Measurements from ENCODE around the gene MAP3K4.

MAP3K4 gene

GRCh38 chr6:161088676-161089328 lies 97.2 kb downstream of the MAP3K4 start:
- H3K36me3 ChIP-seq (ENCODE audit: control insufficient read depth, insufficient read depth, low read length), result peaks cover 45% of the 10 kb centered on the region
- H3K9me3 ChIP-seq (ENCODE audit: control insufficient read depth, low read length), result no peaks in the 10 kb centered on the region
- no peak overlapping the region for H3K4me3 ChIP-seq (ENCODE audit: extremely low read depth, insufficient read depth, low read length, poor library complexity, severe bottlenecking)
- no peaks in the 10 kb centered on the region for H3K4me1 ChIP-seq (ENCODE audit: control insufficient read depth, insufficient read depth, low read length, poor library complexity, severe bottlenecking)
- H3K27ac ChIP-seq (ENCODE audit: low read depth, low read length, severe bottlenecking), result no peak overlapping the region
- 94% methylated on average over 2 of the region's 2 CpGs for WGBS, 2 experiments (ENCODE audit: insufficient coverage in 2 of 2)

DNA sequence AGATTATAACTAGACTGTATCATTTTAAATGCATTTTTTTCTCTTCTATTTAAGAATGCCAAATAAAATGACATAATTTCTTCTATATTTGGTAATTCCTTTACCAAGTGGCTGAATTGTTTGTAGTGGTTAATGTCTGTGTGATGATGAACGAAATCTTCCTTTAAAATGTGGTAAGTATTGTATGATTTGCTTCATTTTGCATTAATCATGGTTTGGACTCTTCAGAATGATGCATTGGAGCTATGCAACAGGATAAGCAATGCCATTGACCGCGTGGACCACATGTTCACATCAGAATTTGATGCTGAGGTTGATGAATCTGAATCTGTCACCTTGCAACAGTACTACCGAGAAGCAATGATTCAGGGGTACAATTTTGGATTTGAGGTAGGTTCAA lies 99.6 kb downstream of the MAP3K4 start:
- WGBS, 2 experiments (ENCODE audit: insufficient coverage in 2 of 2), result 93 to 100% methylated on average over 4 of the region's 4 CpGs
- no peaks in the 10 kb centered on the region for H3K9me3 ChIP-seq (ENCODE audit: control insufficient read depth, low read length)
- peaks cover 31% of the 10 kb centered on the region for H3K36me3 ChIP-seq (ENCODE audit: control insufficient read depth, insufficient read depth, low read length)
- H3K4me1 ChIP-seq (ENCODE audit: control insufficient read depth, insufficient read depth, low read length, poor library complexity, severe bottlenecking), result no peaks in the 10 kb centered on the region
- no peak overlapping the region for H3K27ac ChIP-seq (ENCODE audit: low read depth, low read length, severe bottlenecking)
- no peak overlapping the region for H3K4me3 ChIP-seq (ENCODE audit: extremely low read depth, insufficient read depth, low read length, poor library complexity, severe bottlenecking)

DNA sequence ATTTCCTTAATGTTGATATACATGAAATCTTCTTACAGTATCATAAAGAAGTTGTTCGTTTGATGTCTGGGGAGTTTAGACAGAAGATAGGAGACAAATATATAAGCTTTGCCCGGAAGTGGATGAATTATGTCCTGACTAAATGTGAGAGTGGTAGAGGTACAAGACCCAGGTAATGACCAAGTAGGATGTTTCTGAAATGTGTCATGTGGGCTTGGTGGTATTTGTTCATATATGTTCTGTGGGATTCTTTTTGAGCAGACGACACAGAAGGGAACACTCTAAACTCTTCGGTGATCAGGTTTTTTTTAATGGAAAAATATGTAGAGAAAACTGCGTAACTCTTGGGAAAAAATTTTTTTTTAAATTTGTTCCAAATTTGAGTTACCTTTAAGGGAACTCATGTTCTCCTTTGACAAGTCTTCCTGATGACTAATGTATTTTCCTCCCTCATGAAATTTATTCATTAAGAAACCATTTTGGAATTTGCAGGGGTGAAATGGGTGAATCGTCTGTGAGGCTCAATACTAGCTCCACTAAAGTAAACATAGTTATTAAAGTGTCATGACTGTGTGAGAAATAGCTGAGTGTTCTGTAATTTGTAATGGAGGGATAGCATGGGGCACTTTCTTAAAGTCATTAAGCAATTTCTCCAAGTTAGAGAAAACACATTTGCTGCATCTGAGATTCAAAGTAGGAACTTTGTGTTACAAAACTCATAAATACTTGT lies 100.6 kb downstream of the MAP3K4 start:
- no peaks in the 10 kb centered on the region for H3K9me3 ChIP-seq (ENCODE audit: control insufficient read depth, low read length)
- peaks cover 26% of the 10 kb centered on the region for H3K36me3 ChIP-seq (ENCODE audit: control insufficient read depth, insufficient read depth, low read length)
- H3K4me1 ChIP-seq (ENCODE audit: control insufficient read depth, insufficient read depth, low read length, poor library complexity, severe bottlenecking), result no peaks in the 10 kb centered on the region
- no peak overlapping the region for H3K4me3 ChIP-seq (ENCODE audit: extremely low read depth, insufficient read depth, low read length, poor library complexity, severe bottlenecking)
- no peak overlapping the region for H3K27ac ChIP-seq (ENCODE audit: low read depth, low read length, severe bottlenecking)
- WGBS, 2 experiments (ENCODE audit: insufficient coverage in 2 of 2), result 83 to 89% methylated on average over 3 to 5 of the region's 6 CpGs

- Histone ChIP-seq H3K9me3 (ENCODE audit: control insufficient read depth, low read length) (no peaks in the 10 kb centered on the region), H3K36me3 (ENCODE audit: control insufficient read depth, insufficient read depth, low read length) (peaks cover 25% of the 10 kb centered on the region), H3K27ac (ENCODE audit: low read depth, low read length, severe bottlenecking) (no peak overlapping the region), H3K4me1 (ENCODE audit: control insufficient read depth, insufficient read depth, low read length, poor library complexity, severe bottlenecking) (no peaks in the 10 kb centered on the region), H3K4me3 (ENCODE audit: extremely low read depth, insufficient read depth, low read length, poor library complexity, severe bottlenecking) (no peak overlapping the region)
- 95 to 96% methylated on average over 4 to 5 of the region's 5 CpGs for WGBS, 2 experiments (ENCODE audit: insufficient coverage in 2 of 2)
Measured at GRCh38 chr6:161094955-161095354, 103.4 kb downstream of the MAP3K4 start.

- no peak overlapping the region for H3K4me3 ChIP-seq (ENCODE audit: extremely low read depth, insufficient read depth, low read length, poor library complexity, severe bottlenecking)
- H3K4me1 ChIP-seq (ENCODE audit: control insufficient read depth, insufficient read depth, low read length, poor library complexity, severe bottlenecking), result no peaks in the 10 kb centered on the region
- peaks cover 25% of the 10 kb centered on the region for H3K36me3 ChIP-seq (ENCODE audit: control insufficient read depth, insufficient read depth, low read length)
- H3K27ac ChIP-seq (ENCODE audit: low read depth, low read length, severe bottlenecking), result no peak overlapping the region
- H3K9me3 ChIP-seq (ENCODE audit: control insufficient read depth, low read length), result no peaks in the 10 kb centered on the region
Measured at GRCh38 chr6:161095916-161096315, 104.3 kb downstream of the MAP3K4 start.

- Histone ChIP-seq H3K9me3 (ENCODE audit: control insufficient read depth, low read length) (no peaks in the 10 kb centered on the region), H3K36me3 (ENCODE audit: control insufficient read depth, insufficient read depth, low read length) (peaks cover 49% of the 10 kb centered on the region), H3K4me3 (ENCODE audit: extremely low read depth, insufficient read depth, low read length, poor library complexity, severe bottlenecking) (no peak overlapping the region), H3K27ac (ENCODE audit: low read depth, low read length, severe bottlenecking) (no peak overlapping the region), H3K4me1 (ENCODE audit: control insufficient read depth, insufficient read depth, low read length, poor library complexity, severe bottlenecking) (no peaks in the 10 kb centered on the region)
- WGBS, 2 experiments (ENCODE audit: insufficient coverage in 2 of 2), result 92 to 95% methylated on average over 6 to 7 of the region's 8 CpGs
Measured at GRCh38 chr6:161100072-161100471, 108.5 kb downstream of the MAP3K4 start.

- no peak overlapping the region for H3K4me3 ChIP-seq (ENCODE audit: extremely low read depth, insufficient read depth, low read length, poor library complexity, severe bottlenecking)
- H3K27ac ChIP-seq (ENCODE audit: low read depth, low read length, severe bottlenecking), result no peak overlapping the region
- H3K9me3 ChIP-seq (ENCODE audit: control insufficient read depth, low read length), result no peaks in the 10 kb centered on the region
- peaks cover 58% of the 10 kb centered on the region for H3K36me3 ChIP-seq (ENCODE audit: control insufficient read depth, insufficient read depth, low read length)
- WGBS, 2 experiments (ENCODE audit: insufficient coverage in 2 of 2), result 100% methylated on average over 3 of the region's 7 CpGs; no CpG with 5 or more reads in 1 of the 2 experiments
- no peaks in the 10 kb centered on the region for H3K4me1 ChIP-seq (ENCODE audit: control insufficient read depth, insufficient read depth, low read length, poor library complexity, severe bottlenecking)
Measured at GRCh38 chr6:161101517-161101916, 109.9 kb downstream of the MAP3K4 start.

DNA sequence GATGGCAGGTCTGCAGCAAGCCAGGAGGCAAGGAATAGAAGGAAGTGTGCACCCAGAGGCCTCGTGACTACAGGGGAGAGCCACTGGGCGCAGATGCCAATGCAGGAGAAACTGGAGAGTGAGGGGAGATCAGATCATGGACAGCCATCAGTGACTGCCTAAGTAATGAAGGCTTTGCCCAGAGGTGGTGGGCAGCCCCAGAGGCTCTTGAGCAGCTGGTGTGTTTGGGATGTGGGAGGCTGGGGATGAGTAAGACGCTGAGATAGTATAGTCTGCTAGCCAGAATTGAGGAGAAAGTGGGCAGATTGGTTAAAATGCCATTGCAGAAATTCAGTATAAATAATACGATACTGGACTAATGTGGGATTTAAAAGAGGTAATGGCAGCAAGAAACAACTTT lies 111.9 kb downstream of the MAP3K4 start:
- Histone ChIP-seq H3K36me3 (ENCODE audit: control insufficient read depth, insufficient read depth, low read length) (peaks cover 69% of the 10 kb centered on the region), H3K4me1 (ENCODE audit: control insufficient read depth, insufficient read depth, low read length, poor library complexity, severe bottlenecking) (no peaks in the 10 kb centered on the region), H3K27ac (ENCODE audit: low read depth, low read length, severe bottlenecking) (no peak overlapping the region), H3K4me3 (ENCODE audit: extremely low read depth, insufficient read depth, low read length, poor library complexity, severe bottlenecking) (no peak overlapping the region), H3K9me3 (ENCODE audit: control insufficient read depth, low read length) (no peaks in the 10 kb centered on the region)
- 92 to 93% methylated on average over 4 of the region's 4 CpGs for WGBS, 2 experiments (ENCODE audit: insufficient coverage in 2 of 2)

DNA sequence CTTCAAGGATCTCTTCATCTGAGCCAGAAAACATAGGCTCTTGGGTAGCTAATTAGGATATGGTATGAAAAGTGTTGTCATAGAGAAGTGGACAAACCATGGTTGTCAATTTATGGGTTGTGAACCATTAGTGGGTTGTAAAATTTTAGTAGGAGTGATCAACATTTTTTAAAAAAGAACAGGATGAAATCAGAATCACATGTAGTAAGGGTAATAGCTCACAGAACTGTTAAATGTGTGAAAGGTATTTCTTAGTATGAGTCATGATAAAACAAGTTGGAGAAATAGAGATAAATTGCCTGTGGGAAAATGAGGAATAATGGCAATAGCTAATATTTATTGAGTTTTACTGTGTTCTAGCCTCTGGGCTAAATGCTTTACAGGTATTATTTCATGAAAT lies 113.4 kb downstream of the MAP3K4 start:
- no peak overlapping the region for H3K27ac ChIP-seq (ENCODE audit: low read depth, low read length, severe bottlenecking)
- no peaks in the 10 kb centered on the region for H3K9me3 ChIP-seq (ENCODE audit: control insufficient read depth, low read length)
- H3K36me3 ChIP-seq (ENCODE audit: control insufficient read depth, insufficient read depth, low read length), result peaks cover 74% of the 10 kb centered on the region
- H3K4me1 ChIP-seq (ENCODE audit: control insufficient read depth, insufficient read depth, low read length, poor library complexity, severe bottlenecking), result no peaks in the 10 kb centered on the region
- no peak overlapping the region for H3K4me3 ChIP-seq (ENCODE audit: extremely low read depth, insufficient read depth, low read length, poor library complexity, severe bottlenecking)

GRCh38 chr6:161105408-161105807 lies 113.8 kb downstream of the MAP3K4 start:
- Histone ChIP-seq H3K36me3 (ENCODE audit: control insufficient read depth, insufficient read depth, low read length) (peaks cover 78% of the 10 kb centered on the region), H3K9me3 (ENCODE audit: control insufficient read depth, low read length) (no peaks in the 10 kb centered on the region), H3K27ac (ENCODE audit: low read depth, low read length, severe bottlenecking) (no peak overlapping the region), H3K4me3 (ENCODE audit: extremely low read depth, insufficient read depth, low read length, poor library complexity, severe bottlenecking) (no peak overlapping the region), H3K4me1 (ENCODE audit: control insufficient read depth, insufficient read depth, low read length, poor library complexity, severe bottlenecking) (no peaks in the 10 kb centered on the region)
- no CpG with 5 or more reads among the region's 2 CpGs for WGBS, 2 experiments (ENCODE audit: insufficient coverage in 2 of 2)

Data from mesodermal cell (in vitro differentiated cells).